Upper lobe of right lung (tissue), 1 donor: ENCODE data around the gene NEURL1B. TPM values are rescaled to one million over a fixed set of nuclear protein-coding genes. Genes with fewer than 3 reads are reported as not detected.

Source experiments
- ATAC-seq: fragments of 200-7000 bp; cut with Tn5 transposase; one replicate; pipeline ENCODE4 v1.9.1; 2020; ENCODE audit warnings: mild to moderate bottlenecking, moderate library complexity
- DNase-seq: peaks from one replicate; pipeline ENCODE4 v3.0.0-alpha.2; 2020
- H3K27ac ChIP-seq: fragments of 200-600 bp; one replicate; pipeline ENCODE4 v1.8.0; 2022
- H3K27me3 ChIP-seq: fragments of 200-600 bp; one replicate; pipeline ENCODE4 v1.8.0; 2022; ENCODE audit warnings: mild to moderate bottlenecking
- H3K36me3 ChIP-seq: fragments of 200-600 bp; one replicate; pipeline ENCODE4 v1.8.0; 2022
- H3K4me1 ChIP-seq: fragments of 200-600 bp; one replicate; pipeline ENCODE4 v1.8.0; 2022
- H3K4me3 ChIP-seq: fragments of 200-600 bp; one replicate; pipeline ENCODE4 v1.8.0; 2022; ENCODE audit warnings: mild to moderate bottlenecking
- H3K9me3 ChIP-seq: fragments of 200-600 bp; one replicate; pipeline ENCODE4 v1.8.0; 2022
- CTCF ChIP-seq: fragments of 200-600 bp; IDR thresholded peaks from one replicate; pipeline ENCODE4 v1.8.0; 2022; ENCODE audit warnings: antibody characterized with exemption
- intact Hi-C: fragments of 100-400 bp; cut with DNase I; formaldehyde crosslinking; loops from one replicate; pipeline ENCODE4 v1.11.0; 2022
- total RNA-seq: library from RNA; stranded (reverse); fragmentation: NEBNext Ultra II Directional; extraction: Animal tissue kit (Norgen Biotek cat#: 25700); gene quantifications from one replicate; pipeline ENCODE4 v1.2.1, GENCODE V29; 2021
- donor health status: DM: no; HTN: yes; CAD: no; lungs with severe emphysema.

Gene NEURL1B
- total RNA-seq, 1 donor from 2014 or later = 25.0 TPM

DNA sequence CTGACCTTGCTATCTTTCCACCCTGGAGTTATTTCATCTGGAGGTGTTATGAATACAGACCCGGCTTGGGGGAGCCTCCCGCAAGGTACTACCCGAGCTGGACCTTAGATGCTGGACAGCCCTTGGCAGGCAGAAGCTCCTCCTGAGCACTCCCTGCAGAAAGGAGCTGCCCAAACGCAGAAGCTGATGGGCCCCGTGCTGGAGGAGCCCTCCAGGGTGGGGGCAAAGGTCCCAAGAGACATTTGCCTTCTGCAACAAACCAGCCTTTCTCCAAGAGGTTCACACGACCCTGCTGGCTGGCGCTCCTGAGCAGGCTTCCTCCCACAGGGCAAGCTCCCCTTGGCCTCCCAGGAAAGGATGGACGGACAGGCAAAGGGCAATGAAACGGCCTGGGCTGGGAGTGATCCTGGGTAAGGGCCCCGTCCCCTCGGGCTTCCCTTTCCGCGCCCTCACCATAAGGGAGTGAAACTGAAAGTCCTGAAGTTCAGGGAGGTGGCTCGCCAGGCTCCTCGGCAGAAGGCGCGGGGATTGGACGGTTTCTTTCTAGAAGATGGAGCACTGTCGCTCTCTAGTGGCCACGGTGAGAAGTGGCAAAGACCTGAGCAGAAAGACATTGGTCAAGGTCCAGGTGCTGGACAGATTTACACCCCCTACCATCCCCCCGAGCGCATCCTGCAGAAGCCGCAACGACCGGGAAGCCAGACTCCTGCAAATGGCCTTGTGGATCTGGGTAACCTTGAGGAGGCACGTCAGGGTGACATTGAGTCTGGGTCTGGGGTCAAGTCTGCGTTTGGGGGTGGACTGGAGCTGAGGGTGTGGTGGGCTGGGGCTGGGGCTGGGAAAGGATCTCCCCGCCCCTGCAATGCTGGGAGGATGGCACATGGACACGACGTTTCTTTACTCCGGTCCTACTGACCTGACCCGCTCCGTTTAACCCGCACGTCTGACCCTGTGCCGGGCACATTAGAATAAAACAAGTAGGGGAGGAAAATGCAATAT lies 56.4 kb downstream of the NEURL1B start:
- Histone ChIP-seq H3K36me3 (no peaks in the 10 kb centered on the region), H3K9me3 (no peaks in the 10 kb centered on the region), H3K27me3 (no peaks in the 10 kb centered on the region), H3K4me3 (peak overlapping the region; percentile 72), H3K27ac (peak overlapping the region; percentile 88), H3K4me1 (peaks cover 43% of the 10 kb centered on the region)
- DNase-seq (peak; percentile 93), ATAC-seq (peak; percentile 95)
- peak; percentile 93 for TF ChIP-seq CTCF
- intact Hi-C loops = loop anchor here (5.0 kb wide), 1 partner anchor 215 kb away; no protein-coding TSS in a partner anchor

GRCh38 chr5:172699423-172699822 lies 58.4 kb downstream of the NEURL1B start:
- no peak for TF ChIP-seq CTCF
- Histone ChIP-seq H3K4me1 (peaks cover 31% of the 10 kb centered on the region), H3K9me3 (no peaks in the 10 kb centered on the region), H3K27me3 (no peaks in the 10 kb centered on the region), H3K4me3 (no peak overlapping the region), H3K27ac (no peak overlapping the region), H3K36me3 (no peaks in the 10 kb centered on the region)
- no peak for ATAC-seq
- no peak for DNase-seq
- intact Hi-C loops = loop anchor here (5.0 kb wide), 1 partner anchor 217 kb away; no protein-coding TSS in a partner anchor

- intact Hi-C loops = loop anchor here (5.0 kb wide), 1 partner anchor 218 kb away; no protein-coding TSS in a partner anchor
- no peak for TF ChIP-seq CTCF
- H3K36me3 ChIP-seq = no peaks in the 10 kb centered on the region
- H3K9me3 ChIP-seq = no peaks in the 10 kb centered on the region
- no peak for DNase-seq
- H3K4me3 ChIP-seq = no peak overlapping the region
- H3K27me3 ChIP-seq = no peaks in the 10 kb centered on the region
- no peak overlapping the region for H3K27ac ChIP-seq
- H3K4me1 ChIP-seq = peaks cover 31% of the 10 kb centered on the region
- no peak for ATAC-seq
Observed at GRCh38 chr5:172699999-172700364, 58.9 kb downstream of the NEURL1B start.

DNA sequence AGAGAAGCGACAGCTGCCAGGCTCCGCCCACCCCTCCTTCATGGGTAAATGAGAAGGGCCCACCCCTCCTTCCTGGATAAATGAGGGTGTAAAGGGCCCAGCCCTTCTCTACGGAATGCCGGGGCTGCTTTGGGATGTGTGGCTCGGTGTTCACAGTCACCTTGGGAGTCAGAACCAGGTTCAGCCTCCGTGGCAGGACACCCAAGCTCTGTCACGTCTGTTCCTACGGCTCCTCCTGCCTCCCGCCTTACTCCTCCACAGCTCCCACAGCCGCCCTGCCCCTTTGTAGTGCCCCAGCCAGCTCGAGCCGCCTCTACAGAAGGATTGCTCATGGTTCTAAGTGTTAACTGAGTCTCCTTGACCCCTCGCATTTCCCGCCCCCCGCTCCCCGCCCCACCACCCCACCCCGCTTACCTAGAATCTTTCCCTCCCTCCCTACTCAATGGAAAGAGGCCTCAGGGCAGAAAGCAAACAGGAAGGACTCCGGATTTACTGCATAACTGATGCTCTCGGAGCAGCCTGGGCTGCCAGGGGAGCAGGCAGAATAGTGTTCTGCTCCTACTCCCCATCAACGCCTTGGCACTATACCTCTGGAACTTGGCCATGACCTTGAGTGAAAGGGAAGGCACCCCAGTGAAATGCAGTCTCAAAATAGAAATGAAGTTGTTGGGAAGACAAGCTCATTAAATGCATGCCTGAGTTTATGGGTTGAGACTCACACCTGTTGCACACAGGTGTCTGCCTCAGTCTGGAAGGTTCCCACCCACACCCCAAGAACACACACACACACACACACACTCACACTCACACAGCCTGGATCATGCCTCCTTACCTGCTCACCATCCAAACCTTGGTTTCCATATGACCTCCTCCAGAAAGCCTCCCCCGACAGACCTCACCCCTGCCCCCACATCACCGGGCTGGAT lies 59.6 kb downstream of the NEURL1B start:
- intact Hi-C loops = no loop called here
- H3K27ac ChIP-seq = no peak overlapping the region
- no peaks in the 10 kb centered on the region for H3K9me3 ChIP-seq
- H3K27me3 ChIP-seq = no peaks in the 10 kb centered on the region
- ATAC-seq = peak; percentile 61
- DNase-seq = peak; percentile 83
- H3K4me1 ChIP-seq = peaks cover 27% of the 10 kb centered on the region
- no peak overlapping the region for H3K4me3 ChIP-seq
- TF ChIP-seq CTCF = no peak
- no peaks in the 10 kb centered on the region for H3K36me3 ChIP-seq

DNA sequence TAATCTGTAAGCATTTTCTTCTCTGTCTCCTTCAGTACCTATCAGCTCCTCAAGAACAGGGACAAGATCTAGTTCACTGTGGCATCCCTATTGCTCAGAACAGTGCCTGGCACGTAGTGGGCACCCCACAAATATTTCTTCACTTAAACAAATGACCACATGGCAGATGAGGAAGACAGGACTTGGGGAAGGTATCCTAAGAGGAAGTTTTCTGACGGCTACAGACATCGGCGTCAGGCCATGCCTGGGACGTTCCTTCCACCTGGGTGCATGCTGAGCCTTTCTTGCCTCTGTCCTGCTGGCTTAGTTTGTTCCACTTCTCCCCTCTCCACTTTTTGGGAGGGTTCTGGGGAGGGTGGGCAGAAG lies 60.2 kb downstream of the NEURL1B start:
- no peak overlapping the region for H3K4me3 ChIP-seq
- intact Hi-C loops = no loop called here
- no peaks in the 10 kb centered on the region for H3K9me3 ChIP-seq
- peak; percentile 4 for ATAC-seq
- no peaks in the 10 kb centered on the region for H3K36me3 ChIP-seq
- peaks cover 21% of the 10 kb centered on the region for H3K4me1 ChIP-seq
- DNase-seq = no peak
- H3K27ac ChIP-seq = no peak overlapping the region
- no peak for TF ChIP-seq CTCF
- no peaks in the 10 kb centered on the region for H3K27me3 ChIP-seq
